Gastrocnemius medialis (tissue), 4 donors: ENCODE measurements around the gene SHC3. TPM values are rescaled to one million over a fixed set of nuclear protein-coding genes. Genes with fewer than 3 reads are reported as not detected.

Experiments used
- ATAC-seq, 2 donors: fragments of 150-250 bp; one replicate each; pipeline ENCODE4 v1.9.1; 2016
- DNase-seq, 2 donors: peaks; one replicate each; pipeline ENCODE4 v3.0.0-alpha.2; 2019
- H3K27ac ChIP-seq, 4 donors: fragments of 200-600 bp; sonication (generic); 1 replicate in 1 of 4; 2 replicates in 3 of 4; pipeline ENCODE4 v1.5.1; 2016 to 2018; ENCODE audit warnings: mild to moderate bottlenecking in 2 of 4, moderate library complexity in 1 of 4
- H3K27me3 ChIP-seq, 3 donors: fragments of 200-600 bp; sonication (generic) in 2 of 3; 1 replicate in 1 of 3; 2 replicates in 2 of 3; pipeline versions ENCODE4 v1.5.1 to v1.6.0; 2016 to 2019; ENCODE audit warnings: mild to moderate bottlenecking in 1 of 3, moderate library complexity in 1 of 3
- H3K36me3 ChIP-seq, 2 donors: fragments of 200-600 bp; sonication (generic) in 1 of 2; one replicate each; pipeline ENCODE4 v1.5.1; 2017 to 2018
- H3K4me1 ChIP-seq, 2 donors: fragments of 200-600 bp; sonication (generic) in 1 of 2; one replicate each; pipeline ENCODE4 v1.5.1; 2016 to 2017; ENCODE audit warnings: mild to moderate bottlenecking in 2 of 2
- H3K4me3 ChIP-seq, 4 donors: fragments of 200-600 bp; sonication (generic) in 3 of 4; 1 replicate in 1 of 4; 2 replicates in 3 of 4; pipeline ENCODE4 v1.5.1; 2016 to 2019; ENCODE audit warnings: mild to moderate bottlenecking in 2 of 4
- H3K9me3 ChIP-seq, 3 donors: fragments of 200-600 bp; sonication (generic) in 2 of 3; 1 replicate in 1 of 3; 2 replicates in 2 of 3; pipeline ENCODE4 v1.5.1; 2016 to 2019
- CTCF ChIP-seq, 5 experiments: fragments of 450-650 bp in 3 of 5; fragments of 200-600 bp in 2 of 5; sonication (generic) in 2 of 5; IDR thresholded peaks in 4 of 5; conservative IDR thresholded peaks in 1 of 5; 1 replicate in 4 of 5; 2 replicates in 1 of 5; pipeline ENCODE4 v1.5.1; 2016 to 2019; ENCODE audit warnings: antibody characterized with exemption in 5 of 5, mild to moderate bottlenecking in 3 of 5, moderate library complexity in 3 of 5
- POLR2A ChIP-seq, 2 donors: fragments of 450-650 bp; IDR thresholded peaks; one replicate each; pipeline ENCODE4 v1.6.1; 2017; ENCODE audit warnings: antibody characterized with exemption in 2 of 2, mild to moderate bottlenecking in 2 of 2, moderate library complexity in 2 of 2
- in situ Hi-C, 4 donors: fragments of 200-750 bp; cut with MboI; loops; one replicate each; pipeline versions ENCODE4 v1.15.0 to v1.8.0; 2017; ENCODE audit warnings: low sequenced_read_pairs in 4 of 4
- intact Hi-C: fragments of 100-400 bp; cut with DNase I; formaldehyde crosslinking; loops from one replicate; pipeline ENCODE4 v1.15.1; 2023; ENCODE audit warnings: low total_unique reads
- total RNA-seq, 4 donors: library from RNA; depleted of rRNA; stranded (reverse); fragments of >200 nt; gene quantifications; one replicate each; pipeline versions ENCODE4 v1.1.0 to v1.2.3, GENCODE V29; 2016

Gene SHC3
- total RNA-seq, 4 donors from 2014 or later: 0.09 to 0.29 (median 0.15) TPM; not detected in 1

DNA sequence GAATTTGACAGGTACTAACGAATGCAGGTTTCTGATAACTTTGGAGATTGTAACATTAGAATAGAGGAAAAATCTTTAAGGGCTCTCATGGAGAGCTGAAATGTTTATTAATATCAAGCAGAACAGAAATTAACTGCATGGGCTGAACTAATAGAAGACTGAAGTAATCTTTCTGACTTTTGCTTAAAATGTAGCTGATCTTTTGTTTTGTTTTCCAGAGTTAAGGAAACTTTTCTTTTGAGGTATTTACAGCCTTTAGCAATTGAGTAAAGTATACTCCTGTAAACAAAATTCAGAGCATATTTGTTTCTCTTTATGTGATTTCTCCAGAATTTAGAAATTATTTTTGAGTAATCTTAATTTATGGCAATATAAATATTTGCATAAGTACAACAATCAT is 43.9 kb downstream of the SHC3 start:
- no peak overlapping the region for H3K4me3 ChIP-seq
- H3K4me1 ChIP-seq: no peaks in the 10 kb centered on the region
- H3K9me3 ChIP-seq: no peaks in the 10 kb centered on the region
- TF ChIP-seq CTCF (IDR thresholded peaks at IDR 0.05 in 4 of 5, conservative IDR thresholded peaks at IDR 0.05 in 1 of 5): no peak
- TF ChIP-seq POLR2A (IDR thresholded peaks at IDR 0.05): no peak
- in situ Hi-C loops (no loop called here), intact Hi-C loops (no loop called here)
- no peak for DNase-seq
- H3K27ac ChIP-seq: no peak overlapping the region
- ATAC-seq: no peak
- H3K36me3 ChIP-seq: no peaks in the 10 kb centered on the region
- H3K27me3 ChIP-seq: no peaks in the 10 kb centered on the region

DNA sequence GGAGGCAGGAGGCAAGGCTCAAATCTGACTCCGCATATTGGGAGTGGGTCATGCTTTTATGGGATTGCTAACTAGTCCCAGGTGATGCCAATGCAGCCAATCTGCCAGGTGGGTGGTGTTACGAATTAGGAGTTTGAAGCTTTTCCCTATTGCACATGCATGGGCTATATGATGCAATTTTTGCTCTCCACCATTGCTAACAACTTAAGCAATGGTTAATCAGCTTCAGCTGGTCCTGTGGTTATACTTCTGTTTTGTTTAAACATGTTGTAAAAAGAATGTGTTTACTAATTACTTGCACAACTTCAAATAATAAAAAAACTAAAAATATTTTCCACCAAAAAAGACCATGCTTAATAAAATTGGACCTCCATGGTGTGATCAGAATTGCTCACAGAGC is 55.7 kb downstream of the SHC3 start:
- Histone ChIP-seq H3K27me3 (no peaks in the 10 kb centered on the region), H3K4me3 (no peak overlapping the region), H3K9me3 (no peaks in the 10 kb centered on the region), H3K27ac (no peak overlapping the region), H3K36me3 (no peaks in the 10 kb centered on the region), H3K4me1 (no peaks in the 10 kb centered on the region)
- DNase-seq: no peak
- in situ Hi-C loops (no loop called here), intact Hi-C loops (no loop called here)
- TF ChIP-seq CTCF (IDR thresholded peaks at IDR 0.05 in 4 of 5, conservative IDR thresholded peaks at IDR 0.05 in 1 of 5) (no peak), POLR2A (IDR thresholded peaks at IDR 0.05) (no peak)
- no peak for ATAC-seq

GRCh38 chr9:89120704-89121103 is 57.9 kb downstream of the SHC3 start:
- H3K27ac ChIP-seq: no peak overlapping the region
- no peak overlapping the region for H3K4me3 ChIP-seq
- in situ Hi-C loops: no loop called here

DNA sequence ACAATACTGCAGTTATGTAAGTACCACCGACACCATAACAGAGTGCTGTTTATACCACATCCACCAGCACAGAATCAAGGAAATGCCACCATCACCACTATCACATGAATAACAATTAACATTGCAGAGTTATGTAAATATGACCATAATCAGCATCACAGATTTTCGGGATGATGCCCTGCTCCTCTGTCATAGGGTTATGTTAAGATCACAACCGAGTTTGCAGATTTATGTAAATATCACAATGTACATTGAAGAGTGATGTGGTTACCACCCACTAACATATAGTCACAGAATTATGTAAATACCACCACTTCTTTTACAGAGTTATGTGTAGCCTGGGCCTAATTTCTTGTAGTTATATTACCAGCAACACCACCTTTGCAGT is 61.8 kb downstream of the SHC3 start:
- ATAC-seq (no peak), DNase-seq (no peak)
- H3K27ac ChIP-seq: no peak overlapping the region
- H3K4me3 ChIP-seq: no peak overlapping the region
- in situ Hi-C loops (no loop called here), intact Hi-C loops (no loop called here)
- H3K9me3 ChIP-seq: no peaks in the 10 kb centered on the region
- TF ChIP-seq POLR2A (IDR thresholded peaks at IDR 0.05) (no peak), CTCF (IDR thresholded peaks at IDR 0.05 in 4 of 5, conservative IDR thresholded peaks at IDR 0.05 in 1 of 5) (no peak)
- H3K27me3 ChIP-seq: no peaks in the 10 kb centered on the region
- no peaks in the 10 kb centered on the region for H3K4me1 ChIP-seq
- H3K36me3 ChIP-seq: no peaks in the 10 kb centered on the region

More at GRCh38 chr9:89120704-89121103, 57.9 kb downstream of the SHC3 start:
- intact Hi-C loops: no loop called here
- DNase-seq (no peak), ATAC-seq (no peak)
- Histone ChIP-seq H3K27me3 (no peaks in the 10 kb centered on the region), H3K36me3 (no peaks in the 10 kb centered on the region), H3K4me1 (no peaks in the 10 kb centered on the region), H3K9me3 (no peaks in the 10 kb centered on the region)
- TF ChIP-seq CTCF (IDR thresholded peaks at IDR 0.05 in 4 of 5, conservative IDR thresholded peaks at IDR 0.05 in 1 of 5): no peak
- no peak for TF ChIP-seq POLR2A (IDR thresholded peaks at IDR 0.05)

GRCh38 chr9:89116064-89116804 is 62.4 kb downstream of the SHC3 start:
- intact Hi-C loops: no loop called here
- Histone ChIP-seq H3K4me3 (no peak overlapping the region), H3K9me3 (no peaks in the 10 kb centered on the region), H3K27ac (no peak overlapping the region), H3K4me1 (no peaks in the 10 kb centered on the region), H3K36me3 (no peaks in the 10 kb centered on the region), H3K27me3 (no peaks in the 10 kb centered on the region)
- TF ChIP-seq POLR2A (IDR thresholded peaks at IDR 0.05): no peak
- no peak for TF ChIP-seq CTCF (IDR thresholded peaks at IDR 0.05 in 4 of 5, conservative IDR thresholded peaks at IDR 0.05 in 1 of 5)
- ATAC-seq: no peak
- DNase-seq: no peak
- in situ Hi-C loops: no loop called here
